GM12878 (cell line): ENCODE results near the gene POGZ.

Experiments used
- TF ChIP-seq, protein P1 (sequence below): fragments of 450-650 bp; IDR thresholded peaks from 2 replicates; pipeline ENCODE4 v1.6.1; 2018; ENCODE audit warnings: borderline replicate concordance, mild to moderate bottlenecking; ENCODE audit not compliant: partially characterized antibody
- TF ChIP-seq, protein P2 (sequence below): fragments of 450-650 bp; IDR thresholded peaks from 2 replicates; pipeline ENCODE4 v1.6.1; 2016; ENCODE audit warnings: mild to moderate bottlenecking

DNA sequence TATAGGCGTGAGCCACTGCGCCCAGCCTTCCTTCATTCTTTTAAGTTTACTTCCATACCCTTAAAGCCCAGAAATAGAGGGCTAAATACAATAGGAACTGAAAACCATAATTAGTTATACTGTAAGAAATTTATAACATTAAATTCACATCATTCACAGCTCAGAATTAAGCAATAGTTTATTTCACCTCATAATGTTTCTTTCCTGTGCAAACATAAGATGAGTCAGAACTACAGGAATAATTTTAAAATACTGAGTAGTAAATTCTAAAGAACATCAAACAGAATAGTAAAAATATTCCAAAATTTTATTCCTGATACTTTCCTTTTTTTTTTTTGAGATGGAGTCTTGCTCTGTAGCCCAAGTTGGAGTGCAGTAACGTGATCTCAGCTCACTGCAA lies 24.1 kb downstream of the POGZ start:
- TF ChIP-seq, protein P1, sequence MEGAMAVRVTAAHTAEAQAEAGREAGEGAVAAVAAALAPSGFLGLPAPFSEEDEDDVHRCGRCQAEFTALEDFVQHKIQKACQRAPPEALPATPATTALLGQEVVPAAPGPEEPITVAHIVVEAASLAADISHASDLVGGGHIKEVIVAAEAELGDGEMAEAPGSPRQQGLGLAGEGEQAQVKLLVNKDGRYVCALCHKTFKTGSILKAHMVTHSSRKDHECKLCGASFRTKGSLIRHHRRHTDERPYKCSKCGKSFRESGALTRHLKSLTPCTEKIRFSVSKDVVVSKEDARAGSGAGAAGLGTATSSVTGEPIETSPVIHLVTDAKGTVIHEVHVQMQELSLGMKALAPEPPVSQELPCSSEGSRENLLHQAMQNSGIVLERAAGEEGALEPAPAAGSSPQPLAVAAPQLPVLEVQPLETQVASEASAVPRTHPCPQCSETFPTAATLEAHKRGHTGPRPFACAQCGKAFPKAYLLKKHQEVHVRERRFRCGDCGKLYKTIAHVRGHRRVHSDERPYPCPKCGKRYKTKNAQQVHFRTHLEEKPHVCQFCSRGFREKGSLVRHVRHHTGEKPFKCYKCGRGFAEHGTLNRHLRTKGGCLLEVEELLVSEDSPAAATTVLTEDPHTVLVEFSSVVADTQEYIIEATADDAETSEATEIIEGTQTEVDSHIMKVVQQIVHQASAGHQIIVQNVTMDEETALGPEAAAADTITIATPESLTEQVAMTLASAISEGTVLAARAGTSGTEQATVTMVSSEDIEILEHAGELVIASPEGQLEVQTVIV, result no peak
- TF ChIP-seq, protein P2, sequence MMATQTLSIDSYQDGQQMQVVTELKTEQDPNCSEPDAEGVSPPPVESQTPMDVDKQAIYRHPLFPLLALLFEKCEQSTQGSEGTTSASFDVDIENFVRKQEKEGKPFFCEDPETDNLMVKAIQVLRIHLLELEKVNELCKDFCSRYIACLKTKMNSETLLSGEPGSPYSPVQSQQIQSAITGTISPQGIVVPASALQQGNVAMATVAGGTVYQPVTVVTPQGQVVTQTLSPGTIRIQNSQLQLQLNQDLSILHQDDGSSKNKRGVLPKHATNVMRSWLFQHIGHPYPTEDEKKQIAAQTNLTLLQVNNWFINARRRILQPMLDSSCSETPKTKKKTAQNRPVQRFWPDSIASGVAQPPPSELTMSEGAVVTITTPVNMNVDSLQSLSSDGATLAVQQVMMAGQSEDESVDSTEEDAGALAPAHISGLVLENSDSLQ, result no peak
